ENCODE results near the gene MMP11.
A peak's percentile ranks its signal among the peaks of the same experiment; 100 is the strongest.

Gene MMP11

DNA sequence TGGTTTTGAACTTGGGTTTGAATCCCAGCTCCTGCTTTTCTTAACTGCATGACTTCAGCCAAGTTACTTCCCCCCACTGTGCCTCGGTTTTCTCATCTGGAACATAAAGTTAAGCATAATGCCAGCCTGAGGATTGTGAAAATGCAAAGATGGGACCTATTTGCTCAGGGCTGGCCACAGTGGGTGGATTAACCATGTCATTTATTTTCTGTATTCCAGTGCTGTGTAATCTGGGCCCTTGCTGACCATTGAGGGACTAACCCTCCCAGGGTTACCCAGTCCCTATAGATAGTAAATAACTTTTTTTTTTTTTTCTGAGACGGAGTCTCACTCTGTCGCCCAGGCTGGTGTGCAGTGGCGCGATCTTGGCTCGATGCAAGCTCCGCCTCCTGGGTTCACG is 16.9 kb upstream of the MMP11 start:
- no peak for DNase-seq (ENCODE audit: low spot score)
- CTCF ChIA-PET, result no interaction called here
- POLR2A ChIA-PET (ENCODE audit: low non-redundant PET), result no interaction called here
- TF ChIP-seq, protein P1, sequence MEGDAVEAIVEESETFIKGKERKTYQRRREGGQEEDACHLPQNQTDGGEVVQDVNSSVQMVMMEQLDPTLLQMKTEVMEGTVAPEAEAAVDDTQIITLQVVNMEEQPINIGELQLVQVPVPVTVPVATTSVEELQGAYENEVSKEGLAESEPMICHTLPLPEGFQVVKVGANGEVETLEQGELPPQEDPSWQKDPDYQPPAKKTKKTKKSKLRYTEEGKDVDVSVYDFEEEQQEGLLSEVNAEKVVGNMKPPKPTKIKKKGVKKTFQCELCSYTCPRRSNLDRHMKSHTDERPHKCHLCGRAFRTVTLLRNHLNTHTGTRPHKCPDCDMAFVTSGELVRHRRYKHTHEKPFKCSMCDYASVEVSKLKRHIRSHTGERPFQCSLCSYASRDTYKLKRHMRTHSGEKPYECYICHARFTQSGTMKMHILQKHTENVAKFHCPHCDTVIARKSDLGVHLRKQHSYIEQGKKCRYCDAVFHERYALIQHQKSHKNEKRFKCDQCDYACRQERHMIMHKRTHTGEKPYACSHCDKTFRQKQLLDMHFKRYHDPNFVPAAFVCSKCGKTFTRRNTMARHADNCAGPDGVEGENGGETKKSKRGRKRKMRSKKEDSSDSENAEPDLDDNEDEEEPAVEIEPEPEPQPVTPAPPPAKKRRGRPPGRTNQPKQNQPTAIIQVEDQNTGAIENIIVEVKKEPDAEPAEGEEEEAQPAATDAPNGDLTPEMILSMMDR (conservative IDR thresholded peaks at IDR 0.05; ENCODE audit: low read depth), result no peak
- no peak overlapping the region for H3K27ac ChIP-seq

DNA sequence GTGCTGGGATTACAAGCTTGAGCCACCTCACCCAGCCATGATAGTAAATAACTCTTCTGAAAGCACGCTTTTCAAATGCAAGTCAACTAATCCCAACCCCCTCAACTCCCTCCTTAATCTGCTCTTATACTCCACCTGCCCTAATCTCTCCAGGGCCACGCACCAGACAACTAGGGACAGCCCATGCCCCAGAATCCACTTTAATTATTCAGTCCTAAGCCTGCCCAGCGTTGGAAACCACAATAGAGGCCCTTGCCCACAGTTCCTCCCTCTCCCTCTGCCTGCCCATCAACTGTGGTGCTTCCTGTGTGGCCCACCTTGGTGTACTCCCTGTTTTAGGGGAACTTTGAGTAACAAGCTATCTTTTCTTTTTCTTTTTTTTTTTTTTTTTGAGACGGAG is 15.8 kb upstream of the MMP11 start:
- DNase-seq (ENCODE audit: low spot score), result no peak
- TF ChIP-seq, protein P1 (conservative IDR thresholded peaks at IDR 0.05; ENCODE audit: low read depth), result no peak
- CTCF ChIA-PET, result no interaction called here
- POLR2A ChIA-PET (ENCODE audit: low non-redundant PET), result interaction anchor here (0.6 kb wide), 1 partner anchor 37 kb away, joined by 5 read pairs; no protein-coding TSS in a partner anchor
- no peak overlapping the region for H3K27ac ChIP-seq

DNA sequence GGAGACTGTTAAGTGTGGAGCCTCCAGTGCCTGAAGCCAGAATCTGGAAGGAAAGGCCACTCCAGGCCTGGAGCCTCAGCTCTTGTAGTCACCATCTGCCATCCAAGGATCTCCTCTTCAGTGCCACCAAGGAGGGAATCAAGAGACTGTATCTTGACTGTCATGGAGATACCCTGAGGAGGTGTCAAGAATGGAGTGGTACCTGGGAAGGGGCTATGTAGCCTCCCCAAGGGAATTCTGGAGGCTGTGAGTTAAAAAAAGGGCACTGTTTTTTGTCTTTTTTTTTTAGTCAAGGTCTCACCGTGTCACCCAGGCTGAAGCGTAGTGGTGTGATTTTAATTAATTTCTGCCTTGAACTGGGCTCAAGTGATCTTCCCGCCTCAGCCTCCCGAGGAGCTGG is 13.1 kb upstream of the MMP11 start:
- no peak overlapping the region for H3K27ac ChIP-seq
- ChIA-PET CTCF (no interaction called here), POLR2A (ENCODE audit: low non-redundant PET) (no interaction called here)
- no peak for DNase-seq (ENCODE audit: low spot score)
- TF ChIP-seq, protein P1 (conservative IDR thresholded peaks at IDR 0.05; ENCODE audit: low read depth), result no peak

DNA sequence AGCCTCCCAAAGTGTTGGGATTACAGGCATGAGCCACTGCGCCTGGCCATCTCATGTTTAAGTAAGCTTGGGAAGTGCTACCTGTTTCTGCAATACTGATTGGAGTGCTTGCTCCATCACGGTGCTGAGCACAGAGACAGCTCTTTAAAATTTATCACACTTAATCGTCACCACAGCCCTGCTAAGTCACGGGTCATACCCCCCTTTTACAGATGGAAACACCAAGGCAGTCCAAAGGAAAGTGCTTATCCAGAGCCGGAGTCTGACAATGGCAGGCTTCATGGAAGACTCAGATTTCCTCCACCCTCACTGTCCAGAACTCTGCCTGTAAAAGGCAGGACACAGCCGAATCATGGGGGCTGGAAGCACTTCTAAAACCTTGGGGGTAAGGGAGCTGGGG is 12.6 kb upstream of the MMP11 start:
- ChIA-PET CTCF (no interaction called here), POLR2A (ENCODE audit: low non-redundant PET) (no interaction called here)
- H3K27ac ChIP-seq, result no peak overlapping the region
- TF ChIP-seq, protein P1 (conservative IDR thresholded peaks at IDR 0.05; ENCODE audit: low read depth), result no peak
- DNase-seq (ENCODE audit: low spot score), result no peak

DNA sequence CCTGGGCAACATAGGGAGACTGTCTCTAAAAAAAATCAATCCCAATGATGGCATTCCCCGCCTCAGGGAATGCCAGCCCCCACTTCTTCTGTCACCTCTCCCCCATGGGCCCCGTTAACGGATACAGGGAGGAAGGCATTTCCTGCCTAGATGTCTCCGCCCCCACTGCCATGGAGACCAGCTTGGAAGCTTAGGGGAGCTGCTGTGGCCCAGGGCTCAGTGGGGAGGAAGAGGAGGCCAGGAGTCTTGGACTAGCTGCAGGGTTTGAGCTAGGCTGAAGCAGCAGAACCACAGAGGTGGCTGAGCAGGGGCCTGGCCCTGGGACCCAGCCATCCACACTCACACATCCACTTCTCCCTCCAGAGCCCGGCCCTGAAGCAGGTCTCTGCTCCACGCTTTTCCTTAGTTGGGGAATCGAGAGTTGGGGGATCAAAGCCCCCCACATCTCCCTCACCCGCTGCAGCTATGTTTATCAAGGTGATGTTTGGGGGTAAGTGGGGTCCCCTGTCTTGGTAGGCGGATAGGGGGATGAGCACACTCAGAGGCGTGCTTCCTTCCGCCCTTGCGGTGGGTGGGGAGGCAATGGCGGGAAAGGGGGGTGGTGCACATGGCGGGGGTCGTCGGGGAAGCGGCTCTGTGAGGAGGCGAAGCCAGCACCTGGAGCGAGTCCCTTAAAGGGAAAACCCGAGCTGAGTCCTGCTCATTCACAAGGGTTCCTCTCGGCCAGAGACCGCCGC is 9.6 kb upstream of the MMP11 start, which contains the start of gene C22orf15:
TSS of gene C22orf15 (plus strand) at position 149 of the 737 bp plus-strand sequence. CDS start at position 466, 317 bp downstream.
- POLR2A ChIA-PET (ENCODE audit: low non-redundant PET), result no interaction called here
- no peak for DNase-seq (ENCODE audit: low spot score)
- H3K27ac ChIP-seq, result peak within 1 kb of the TSS; percentile 82
- CTCF ChIA-PET, result no interaction called here
- TF ChIP-seq, protein P1 (conservative IDR thresholded peaks at IDR 0.05; ENCODE audit: low read depth), result no peak

DNA sequence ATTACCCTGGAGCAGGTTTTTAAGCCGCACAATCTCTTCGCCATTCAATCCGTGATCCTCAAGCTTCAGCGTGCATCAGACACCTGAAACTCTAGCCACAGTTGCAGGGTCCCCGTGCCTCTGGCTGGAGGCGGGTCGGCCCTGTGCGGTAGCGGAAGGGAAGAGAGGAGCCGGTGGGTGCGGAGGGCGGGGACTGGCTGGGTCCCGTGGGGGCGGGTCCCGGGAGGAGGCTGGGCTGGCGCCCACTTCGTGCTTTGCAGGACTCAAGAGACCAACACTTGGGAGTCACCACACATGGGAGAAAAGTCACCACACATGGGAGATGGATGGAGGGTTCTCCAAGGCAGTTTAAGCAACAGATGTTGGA is 9.1 kb upstream of the MMP11 start:
- POLR2A ChIA-PET (ENCODE audit: low non-redundant PET), result no interaction called here
- CTCF ChIA-PET, result interaction anchor here (1.1 kb wide), 1 partner anchor 23 kb away, joined by 3 read pairs; no protein-coding TSS in a partner anchor
- TF ChIP-seq, protein P1 (conservative IDR thresholded peaks at IDR 0.05; ENCODE audit: low read depth), result no peak
- no peak for DNase-seq (ENCODE audit: low spot score)
- H3K27ac ChIP-seq, result peak overlapping the region; percentile 82
